ENCODE results near the gene S100A5. TPM values are rescaled to one million over a fixed set of nuclear protein-coding genes. Genes with fewer than 3 reads are reported as not detected.
"Not testable (repeated sequence)": the region's sequence is repeated elsewhere in the genome, so short reads cannot be mapped to it uniquely, and the experiment has no call there.

S100A5 gene
- total RNA-seq, 1 experiment from 2014 or later: not detected

GRCh38 chr1:153521808-153522207 is 18.9 kb downstream of the S100A5 start:
- not testable (repeated sequence) for H3K79me1 ChIP-seq (ENCODE audit: insufficient read depth, low read depth, low read length, poor library complexity, severe bottlenecking); H2BK20ac ChIP-seq (ENCODE audit: low read depth, low read length, poor library complexity, severe bottlenecking); H3K27ac ChIP-seq (ENCODE audit: insufficient read length, low read depth, low read length); H3K27me3 ChIP-seq (ENCODE audit: insufficient read depth, low read length); H3K4ac ChIP-seq (ENCODE audit: low read depth, low read length); H4K8ac ChIP-seq (replicated peaks; ENCODE audit: insufficient read length, low read depth, low read length); H3K9me3 Mint-ChIP-seq; H3K9ac ChIP-seq (ENCODE audit: extremely low read depth, insufficient read length, low read length); H3K23me2 ChIP-seq (ENCODE audit: insufficient read length, low read depth, low read length, poor library complexity, severe bottlenecking); H2BK12ac ChIP-seq (ENCODE audit: insufficient read length, low read depth, low read length); DNase-seq; H3K4me3 Mint-ChIP-seq; H3T11ph ChIP-seq (ENCODE audit: low read length); H3K23ac ChIP-seq (ENCODE audit: insufficient read length, low read depth, low read length); H3K36me3 Mint-ChIP-seq (ENCODE audit: insufficient read depth in 1 of 3, low read depth in 3 of 3); H3K27ac Mint-ChIP-seq; H3K4me1 ChIP-seq (ENCODE audit: insufficient read depth, low read length); H4K91ac ChIP-seq (ENCODE audit: insufficient read length, low read depth, low read length); H2AFZ ChIP-seq (ENCODE audit: low read length); H2BK15ac ChIP-seq (ENCODE audit: low read depth, low read length); H4K20me1 ChIP-seq (ENCODE audit: control insufficient read depth, insufficient read depth, insufficient read length); H2BK120ac ChIP-seq (ENCODE audit: low read depth, low read length, poor library complexity, severe bottlenecking); H4K5ac ChIP-seq (ENCODE audit: insufficient read length, low read depth, low read length); H2AK5ac ChIP-seq (ENCODE audit: insufficient read length, low read length); H3K14ac ChIP-seq (ENCODE audit: insufficient read depth, low read length); H3K4me2 ChIP-seq (ENCODE audit: insufficient read depth, insufficient read length, low read length); H3K79me2 ChIP-seq (ENCODE audit: insufficient read depth, low read length); H2BK5ac ChIP-seq (ENCODE audit: insufficient read length, low read length); H3K9me3 ChIP-seq (ENCODE audit: control insufficient read depth, low read depth, low read length); H3K56ac ChIP-seq (ENCODE audit: insufficient read length, low read depth, low read length); H3K18ac ChIP-seq (ENCODE audit: insufficient read length, low read depth, low read length)
- Mint-ChIP-seq H3K27me3 (ENCODE audit: low read depth) (peaks cover 40% of the 10 kb centered on the region), H3K4me1 (peaks cover 32 to 39% of the 10 kb centered on the region in 2 experiments)
- WGBS (ENCODE audit: extremely low coverage, insufficient read length, low lambda C conversion rate): no CpG with 5 or more reads among the region's 37 CpGs
